H9 (cell line): ENCODE results near the gene SPSB3. TPM values are rescaled to one million over a fixed set of nuclear protein-coding genes. Genes with fewer than 3 reads are reported as not detected.

ENCODE experiments used
- DNase-seq: peaks from one replicate; pipeline ENCODE4 v3.0.0-alpha.2; 2017
- H2AFZ ChIP-seq: one replicate; pipeline ENCODE4 v1.6.1; 2013; ENCODE audit warnings: mild to moderate bottlenecking, low read length, control low read depth, moderate library complexity
- H2AK5ac ChIP-seq: 2 replicates; pipeline ENCODE4 v1.6.1; 2013; ENCODE audit warnings: low read length, control low read depth, mixed read lengths; ENCODE audit not compliant: insufficient read length
- H2BK120ac ChIP-seq: one replicate; pipeline ENCODE4 v1.6.1; 2013; ENCODE audit warnings: low read depth, mild to moderate bottlenecking, low read length, control low read depth, inconsistent platforms; ENCODE audit not compliant: poor library complexity, severe bottlenecking
- H2BK12ac ChIP-seq: 2 replicates; pipeline ENCODE4 v1.6.1; 2013; ENCODE audit warnings: low read length, control low read depth, mixed read lengths, low read depth; ENCODE audit not compliant: insufficient read length
- H2BK15ac ChIP-seq: 2 replicates; pipeline ENCODE4 v1.6.1; 2013; ENCODE audit warnings: low read depth, low read length, control low read depth
- H2BK20ac ChIP-seq: one replicate; pipeline ENCODE4 v1.6.1; 2013; ENCODE audit warnings: low read depth, mild to moderate bottlenecking, low read length, control low read depth, inconsistent platforms; ENCODE audit not compliant: poor library complexity, severe bottlenecking
- H2BK5ac ChIP-seq: 2 replicates; pipeline ENCODE4 v1.6.1; 2013; ENCODE audit warnings: low read length, control low read depth, mixed read lengths; ENCODE audit not compliant: insufficient read length
- H3K14ac ChIP-seq: 2 replicates; pipeline ENCODE4 v1.6.1; 2013; ENCODE audit warnings: low read length, control low read depth; ENCODE audit not compliant: insufficient read depth
- H3K18ac ChIP-seq: 2 replicates; pipeline ENCODE4 v1.6.1; 2013; ENCODE audit warnings: low read depth, mild to moderate bottlenecking, mixed read lengths, low read length, control low read depth; ENCODE audit not compliant: insufficient read length
- H3K23ac ChIP-seq: 2 replicates; pipeline ENCODE4 v1.6.1; 2013; ENCODE audit warnings: low read length, control low read depth, mixed read lengths, low read depth; ENCODE audit not compliant: insufficient read length
- H3K23me2 ChIP-seq: 2 replicates; pipeline ENCODE4 v1.6.1; 2013; ENCODE audit warnings: low read depth, mild to moderate bottlenecking, mixed read lengths, low read length, control low read depth; ENCODE audit not compliant: insufficient read length, poor library complexity, severe bottlenecking
- H3K27ac ChIP-seq: 2 replicates; pipeline ENCODE4 v1.5.1; 2013; ENCODE audit warnings: low read length, control low read depth, mixed read lengths, low read depth; ENCODE audit not compliant: insufficient read length
- H3K27me3 ChIP-seq: 2 replicates; pipeline ENCODE4 v1.6.1; 2013; ENCODE audit warnings: low read length, control low read depth, inconsistent platforms; ENCODE audit not compliant: insufficient read depth
- H3K4ac ChIP-seq: 2 replicates; pipeline ENCODE4 v1.6.1; 2013; ENCODE audit warnings: low read depth, mild to moderate bottlenecking, control low read depth, inconsistent platforms, low read length, moderate library complexity
- H3K4me1 ChIP-seq: 2 replicates; pipeline ENCODE4 v1.6.1; 2013; ENCODE audit warnings: low read length, control low read depth, inconsistent platforms; ENCODE audit not compliant: insufficient read depth
- H3K4me2 ChIP-seq: 2 replicates; pipeline ENCODE4 v1.6.1; 2013; ENCODE audit warnings: low read length, control low read depth, mixed read lengths; ENCODE audit not compliant: insufficient read length, insufficient read depth
- H3K56ac ChIP-seq: 2 replicates; pipeline ENCODE4 v1.6.1; 2013; ENCODE audit warnings: low read depth, mild to moderate bottlenecking, mixed read lengths, low read length, control low read depth; ENCODE audit not compliant: insufficient read length
- H3K79me1 ChIP-seq: 2 replicates; pipeline ENCODE4 v1.6.1; 2013; ENCODE audit warnings: low read depth, mild to moderate bottlenecking, moderate library complexity, low read length, control low read depth, inconsistent platforms; ENCODE audit not compliant: insufficient read depth, poor library complexity, severe bottlenecking
- H3K79me2 ChIP-seq: 2 replicates; pipeline ENCODE4 v1.6.1; 2013; ENCODE audit warnings: low read length, control low read depth, inconsistent platforms; ENCODE audit not compliant: insufficient read depth
- H3K9ac ChIP-seq: 2 replicates; pipeline ENCODE4 v1.6.1; 2013; ENCODE audit warnings: low read length, control low read depth, mixed read lengths; ENCODE audit not compliant: insufficient read length; ENCODE audit errors: extremely low read depth
- H3K9me3 ChIP-seq: one replicate; pipeline ENCODE4 v1.6.1; 2013; ENCODE audit warnings: low read depth, low read length, inconsistent platforms; ENCODE audit not compliant: control insufficient read depth
- H3T11ph ChIP-seq: one replicate; pipeline ENCODE4 v1.6.1; 2013; ENCODE audit warnings: mild to moderate bottlenecking, low read length, control low read depth, inconsistent platforms
- H4K20me1 ChIP-seq: one replicate; pipeline ENCODE4 v1.6.1; 2013; ENCODE audit not compliant: control insufficient read depth, insufficient read length, insufficient read depth
- H4K5ac ChIP-seq: 2 replicates; pipeline ENCODE4 v1.6.1; 2013; ENCODE audit warnings: low read depth, mild to moderate bottlenecking, mixed read lengths, low read length, control low read depth; ENCODE audit not compliant: insufficient read length
- H4K8ac ChIP-seq: replicated peaks from 2 replicates; pipeline ENCODE4 v1.6.1; 2013; ENCODE audit warnings: low read length, control low read depth, mixed read lengths, low read depth; ENCODE audit not compliant: insufficient read length
- H4K91ac ChIP-seq: 2 replicates; pipeline ENCODE4 v1.6.1; 2013; ENCODE audit warnings: low read depth, mild to moderate bottlenecking, moderate library complexity, mixed read lengths, low read length, control low read depth; ENCODE audit not compliant: insufficient read length
- H3K27ac Mint-ChIP-seq, 3 experiments: 2 replicates in 2 of 3; 3 replicates in 1 of 3; pipeline ENCODE4 v1.8.0; 2020 to 2021; ENCODE audit warnings: mixed read lengths in 3 of 3, mild to moderate bottlenecking in 1 of 3, moderate library complexity in 1 of 3
- H3K27me3 Mint-ChIP-seq: 2 replicates; pipeline ENCODE4 v1.8.0; 2021; ENCODE audit warnings: low read depth, mild to moderate bottlenecking, moderate library complexity, mixed read lengths
- H3K36me3 Mint-ChIP-seq, 3 experiments: 2 replicates in 2 of 3; 3 replicates in 1 of 3; pipeline ENCODE4 v1.8.0; 2020 to 2021; ENCODE audit warnings: low read depth in 3 of 3, mixed read lengths in 3 of 3; ENCODE audit not compliant: insufficient read depth in 1 of 3
- H3K4me1 Mint-ChIP-seq, 2 experiments: 2 replicates each; pipeline ENCODE4 v1.8.0; 2020; ENCODE audit warnings: mixed read lengths in 2 of 2
- H3K4me3 Mint-ChIP-seq, 2 experiments: 2 replicates in 1 of 2; 3 replicates in 1 of 2; pipeline ENCODE4 v1.8.0; 2020 to 2021; ENCODE audit warnings: mild to moderate bottlenecking in 2 of 2, mixed read lengths in 2 of 2, moderate library complexity in 1 of 2
- H3K9me3 Mint-ChIP-seq, 2 experiments: 2 replicates in 1 of 2; 3 replicates in 1 of 2; pipeline ENCODE4 v1.8.0; 2020; ENCODE audit warnings: mild to moderate bottlenecking in 2 of 2, mixed read lengths in 2 of 2, moderate library complexity in 1 of 2
- WGBS: extraction: QIAGEN DNeasy Blood & Tissue Kit; methylation state at CpG from one replicate; pipeline ENCODE4 v1.1.7; 2013; ENCODE audit warnings: missing lambda C conversion rate, low lambda C conversion rate, mixed read lengths; ENCODE audit not compliant: insufficient read length; ENCODE audit errors: extremely low coverage; 5-methylcytosine and 5-hydroxymethylcytosine counted together
- total RNA-seq: library from RNA; stranded (reverse); gene quantifications from 2 replicates; pipeline ENCODE4 v1.2.1, GENCODE V29; 2021
- TF ChIP-seq, protein P1 (sequence below): fragments of 200-600 bp; sonication (generic); conservative IDR thresholded peaks from 3 replicates; pipeline ENCODE4 v1.8.0; 2021; ENCODE audit warnings: antibody characterized with exemption, mild to moderate bottlenecking

The SPSB3 gene
- total RNA-seq, 1 experiment from 2014 or later = 19.9 TPM

DNA sequence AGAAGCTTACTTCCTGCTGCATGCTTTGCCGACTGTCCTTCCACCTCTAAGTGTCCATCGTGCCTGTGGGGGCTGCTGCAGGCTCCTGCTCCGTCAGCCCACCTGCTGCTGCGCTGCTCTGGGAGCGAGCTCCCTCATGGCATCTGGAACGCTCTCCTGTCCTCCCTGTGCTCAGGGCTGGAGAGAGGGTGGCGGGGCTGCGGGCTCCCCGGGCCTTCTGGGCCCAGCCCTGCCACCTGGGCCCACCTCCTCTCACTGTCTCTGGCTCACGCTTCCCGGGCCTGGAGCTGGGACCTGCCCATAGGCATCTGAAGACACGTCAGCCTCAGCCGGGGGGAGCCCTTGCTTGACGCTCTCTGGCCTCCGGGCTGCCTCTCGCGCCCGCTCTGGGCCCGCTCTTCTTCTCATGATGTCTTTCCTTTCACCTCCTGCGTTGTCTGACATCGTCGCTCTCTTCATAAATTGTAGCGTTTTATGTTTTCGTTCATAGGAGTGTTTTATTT is 38.0 kb downstream of the SPSB3 start:
- H3K9ac ChIP-seq = no peak overlapping the region
- H2BK12ac ChIP-seq = no peak overlapping the region

More for the DNA sequence above, 38.0 kb downstream of the SPSB3 start:
- no peak overlapping the region for H3K14ac ChIP-seq
- no peaks in the 10 kb centered on the region for H3K79me1 ChIP-seq
- H4K8ac ChIP-seq = no peak overlapping the region
- no peak overlapping the region for H4K5ac ChIP-seq
- no peaks in the 10 kb centered on the region for H3K4me1 ChIP-seq
- Mint-ChIP-seq H3K27me3 (no peaks in the 10 kb centered on the region; the same call in 1 of the 2 replicates), H3K36me3 (peaks cover 3 to 14% (median 13%) of the 10 kb centered on the region in 3 experiments), H3K4me3 (no peak overlapping the region; a peak in 1 of 5 replicates), H3K9me3 (no peaks in the 10 kb centered on the region), H3K27ac (no peak overlapping the region), H3K4me1 (no peaks in the 10 kb centered on the region)
- H3K79me2 ChIP-seq = no peaks in the 10 kb centered on the region
- H3K4me2 ChIP-seq = no peak overlapping the region
- no peak overlapping the region for H3K23ac ChIP-seq
- WGBS = no CpG with 5 or more reads among the region's 24 CpGs
- H3K18ac ChIP-seq = no peak overlapping the region
- H3K27ac ChIP-seq = no peak overlapping the region
- H2BK15ac ChIP-seq = no peak overlapping the region
- no peak overlapping the region for H2BK120ac ChIP-seq
- H4K91ac ChIP-seq = no peak overlapping the region
- no peak overlapping the region for H2AFZ ChIP-seq
- no peaks in the 10 kb centered on the region for H3K27me3 ChIP-seq
- H3K56ac ChIP-seq = no peak overlapping the region
- no peak overlapping the region for H2BK5ac ChIP-seq
- no peak overlapping the region for H2BK20ac ChIP-seq
- no peak for DNase-seq
- no peak overlapping the region for H3K4ac ChIP-seq
- peaks cover 4% of the 10 kb centered on the region for H3K9me3 ChIP-seq
- TF ChIP-seq, protein P1, sequence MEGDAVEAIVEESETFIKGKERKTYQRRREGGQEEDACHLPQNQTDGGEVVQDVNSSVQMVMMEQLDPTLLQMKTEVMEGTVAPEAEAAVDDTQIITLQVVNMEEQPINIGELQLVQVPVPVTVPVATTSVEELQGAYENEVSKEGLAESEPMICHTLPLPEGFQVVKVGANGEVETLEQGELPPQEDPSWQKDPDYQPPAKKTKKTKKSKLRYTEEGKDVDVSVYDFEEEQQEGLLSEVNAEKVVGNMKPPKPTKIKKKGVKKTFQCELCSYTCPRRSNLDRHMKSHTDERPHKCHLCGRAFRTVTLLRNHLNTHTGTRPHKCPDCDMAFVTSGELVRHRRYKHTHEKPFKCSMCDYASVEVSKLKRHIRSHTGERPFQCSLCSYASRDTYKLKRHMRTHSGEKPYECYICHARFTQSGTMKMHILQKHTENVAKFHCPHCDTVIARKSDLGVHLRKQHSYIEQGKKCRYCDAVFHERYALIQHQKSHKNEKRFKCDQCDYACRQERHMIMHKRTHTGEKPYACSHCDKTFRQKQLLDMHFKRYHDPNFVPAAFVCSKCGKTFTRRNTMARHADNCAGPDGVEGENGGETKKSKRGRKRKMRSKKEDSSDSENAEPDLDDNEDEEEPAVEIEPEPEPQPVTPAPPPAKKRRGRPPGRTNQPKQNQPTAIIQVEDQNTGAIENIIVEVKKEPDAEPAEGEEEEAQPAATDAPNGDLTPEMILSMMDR = no peak
- no peak overlapping the region for H3T11ph ChIP-seq
- peaks cover 3% of the 10 kb centered on the region for H4K20me1 ChIP-seq
- H3K23me2 ChIP-seq = no peaks in the 10 kb centered on the region
- H2AK5ac ChIP-seq = no peak overlapping the region
